LoVo (cell line): ENCODE measurements around the gene AMD1.
"Not testable (repeated sequence)": the region's sequence is repeated elsewhere in the genome, so short reads cannot be mapped to it uniquely, and the experiment has no call there.

Experiments
- DNase-seq: peaks from one replicate; pipeline ENCODE4 v3.0.0-alpha.2; 2016; ENCODE audit warnings: low spot score

Gene AMD1

GRCh38 chr6:110877569-110877968 lies 3.0 kb downstream of the AMD1 start:
- DNase-seq: no peak

- no peak for DNase-seq
Measured at GRCh38 chr6:110878751-110879522, 4.4 kb downstream of the AMD1 start.

- DNase-seq: no peak
Measured at GRCh38 chr6:110880651-110881050, 6.1 kb downstream of the AMD1 start.

GRCh38 chr6:110881546-110882273 lies 7.1 kb downstream of the AMD1 start:
- DNase-seq: no peak

- no peak for DNase-seq
Measured at GRCh38 chr6:110882274-110882619, 7.7 kb downstream of the AMD1 start.

GRCh38 chr6:110882824-110883554 lies 8.4 kb downstream of the AMD1 start:
- DNase-seq: no peak

- no peak for DNase-seq
Measured at GRCh38 chr6:110884321-110884720, 9.7 kb downstream of the AMD1 start.

GRCh38 chr6:110885526-110885925 lies 10.9 kb downstream of the AMD1 start:
- DNase-seq: no peak

GRCh38 chr6:110886555-110887167 lies 12.1 kb downstream of the AMD1 start:
- DNase-seq: no peak

GRCh38 chr6:110890288-110890687 lies 15.7 kb downstream of the AMD1 start:
- no peak for DNase-seq

GRCh38 chr6:110895907-110896608 lies 21.5 kb downstream of the AMD1 start:
- DNase-seq: no peak

GRCh38 chr6:110897433-110897832 lies 22.8 kb downstream of the AMD1 start:
- DNase-seq: no peak

- no peak for DNase-seq
Measured at GRCh38 chr6:110898111-110898510, 23.5 kb downstream of the AMD1 start.

GRCh38 chr6:110900028-110900598 lies 25.5 kb downstream of the AMD1 start:
- DNase-seq: no peak

GRCh38 chr6:110901601-110902000 lies 27.0 kb downstream of the AMD1 start:
- not testable (repeated sequence) for DNase-seq

- no peak for DNase-seq
Measured at GRCh38 chr6:110902091-110902490, 27.5 kb downstream of the AMD1 start.

GRCh38 chr6:110906273-110906672 lies 31.7 kb downstream of the AMD1 start:
- not testable (repeated sequence) for DNase-seq

- DNase-seq: no peak
Measured at GRCh38 chr6:110930781-110931180, 56.2 kb downstream of the AMD1 start.

- DNase-seq: no peak
Measured at GRCh38 chr6:110933912-110934311, 59.3 kb downstream of the AMD1 start.

GRCh38 chr6:110934381-110934898 lies 59.9 kb downstream of the AMD1 start:
- DNase-seq: no peak

GRCh38 chr6:110935171-110935570 lies 60.6 kb downstream of the AMD1 start:
- DNase-seq: no peak
